Stimulated activated CD8-positive, alpha-beta memory T cell treated with anti-CD3 and anti-CD28 coated beads, Interleukin-12 subunit alpha, Interleukin-12 subunit beta, amount 100 ng/mL, for 1 hour (primary cell): ENCODE data around the gene FGR.
A peak's percentile ranks its signal among the peaks of the same experiment; 100 is the strongest.

Experiments used
- DNase-seq: peaks from one replicate; pipeline ENCODE4 v3.0.0-alpha.2; 2020; ENCODE audit warnings: low read depth

The FGR gene

DNA sequence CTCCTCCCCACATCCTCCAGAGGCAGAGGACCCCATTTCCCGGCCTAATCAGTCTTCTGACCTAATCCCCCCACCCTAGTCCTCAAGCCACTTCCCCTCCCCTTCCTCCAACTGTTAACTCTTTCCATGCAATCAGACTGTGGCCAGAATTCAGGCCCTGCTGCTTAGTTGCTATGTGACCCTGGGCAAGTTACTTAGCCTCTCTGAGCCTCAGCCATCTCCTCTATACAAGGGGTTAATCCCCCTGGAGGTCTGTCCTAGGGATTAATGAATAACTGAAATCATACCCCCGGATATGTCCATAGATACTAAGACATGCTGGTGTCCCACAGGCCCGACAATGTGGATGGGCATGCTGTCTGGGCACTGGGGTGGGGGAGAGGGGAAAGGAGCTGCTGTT, 49.3 kb downstream of the FGR start:
- DNase-seq, result no peak

GRCh38 chr1:27584453-27584852, 50.5 kb downstream of the FGR start:
- DNase-seq, result no peak

GRCh38 chr1:27583479-27583878, 51.5 kb downstream of the FGR start:
- no peak for DNase-seq

DNA sequence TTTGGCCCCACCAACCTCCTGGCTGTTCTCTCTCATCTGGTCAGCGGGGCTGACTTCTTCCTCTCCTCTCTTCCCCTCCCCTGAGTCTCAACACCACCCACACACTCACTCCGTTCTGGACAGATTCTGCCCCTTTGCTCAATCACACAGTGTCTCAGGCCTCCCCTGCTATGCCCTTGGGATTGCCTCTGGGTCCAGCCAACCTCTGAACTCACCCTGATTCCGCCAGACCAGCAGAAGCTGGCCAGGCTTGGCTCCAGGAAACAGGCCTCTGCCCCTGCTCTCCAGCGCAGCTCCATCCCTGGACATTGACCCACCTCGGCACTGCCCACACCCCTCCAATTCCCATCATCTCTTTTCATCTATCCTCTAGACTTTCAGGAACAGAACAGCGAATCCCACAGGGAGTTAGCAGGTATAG, 53.2 kb downstream of the FGR start:
- no peak for DNase-seq

DNA sequence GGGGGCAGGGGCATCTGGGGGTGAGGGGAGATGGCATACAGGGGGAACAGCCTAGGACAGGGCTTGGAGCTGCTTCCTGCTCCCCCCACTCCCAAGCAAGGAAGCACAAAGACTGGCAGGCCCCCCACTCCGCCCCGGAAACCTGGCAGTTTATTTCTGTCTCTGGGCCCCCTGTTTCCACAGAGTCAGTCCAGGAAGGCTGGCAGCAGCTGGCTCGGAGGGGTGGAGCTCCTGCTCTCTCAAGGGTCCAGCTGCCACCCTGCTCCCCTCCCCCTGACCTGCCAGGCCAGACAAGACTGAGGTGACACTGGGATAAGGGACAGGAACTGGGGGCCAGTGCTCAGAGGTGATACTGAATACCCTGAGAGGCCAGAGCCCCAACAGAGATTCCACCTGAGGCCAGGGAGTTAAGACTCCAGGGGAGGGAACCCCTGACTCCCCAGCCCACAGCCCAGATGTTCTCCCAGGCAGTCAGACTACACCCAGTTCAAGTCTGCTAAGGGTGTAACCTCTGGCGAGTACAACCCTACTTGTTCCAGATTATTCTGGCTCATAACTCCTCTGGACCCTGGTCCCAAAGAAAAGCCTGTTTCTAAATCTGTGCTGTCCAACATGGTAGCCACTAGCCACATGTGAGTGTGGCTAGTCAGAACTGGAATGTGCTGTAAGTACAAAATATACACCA, 57.3 kb downstream of the FGR start:
- no peak for DNase-seq

DNA sequence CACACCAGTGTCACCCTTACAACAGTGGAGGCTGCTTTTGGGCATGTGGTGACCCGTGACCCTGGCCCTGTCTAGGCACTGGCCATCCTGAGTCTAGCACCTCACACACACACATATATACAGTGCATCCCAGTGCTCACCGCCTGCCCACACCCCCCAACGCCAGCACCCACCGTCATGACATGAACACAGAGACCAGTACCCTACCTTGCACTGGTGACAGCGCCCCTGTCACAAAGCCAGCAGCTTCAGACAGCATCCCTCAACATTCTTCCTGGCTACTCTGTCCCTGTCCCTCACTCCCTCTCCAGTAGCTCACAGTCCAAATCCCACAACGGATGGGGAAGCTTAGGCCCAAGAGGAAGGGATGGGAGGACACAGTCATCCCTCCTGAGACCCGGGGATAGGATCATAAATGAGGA, 58.2 kb downstream of the FGR start:
- no peak for DNase-seq

GRCh38 chr1:27575840-27576331, 59.1 kb downstream of the FGR start:
- DNase-seq, result no peak

DNA sequence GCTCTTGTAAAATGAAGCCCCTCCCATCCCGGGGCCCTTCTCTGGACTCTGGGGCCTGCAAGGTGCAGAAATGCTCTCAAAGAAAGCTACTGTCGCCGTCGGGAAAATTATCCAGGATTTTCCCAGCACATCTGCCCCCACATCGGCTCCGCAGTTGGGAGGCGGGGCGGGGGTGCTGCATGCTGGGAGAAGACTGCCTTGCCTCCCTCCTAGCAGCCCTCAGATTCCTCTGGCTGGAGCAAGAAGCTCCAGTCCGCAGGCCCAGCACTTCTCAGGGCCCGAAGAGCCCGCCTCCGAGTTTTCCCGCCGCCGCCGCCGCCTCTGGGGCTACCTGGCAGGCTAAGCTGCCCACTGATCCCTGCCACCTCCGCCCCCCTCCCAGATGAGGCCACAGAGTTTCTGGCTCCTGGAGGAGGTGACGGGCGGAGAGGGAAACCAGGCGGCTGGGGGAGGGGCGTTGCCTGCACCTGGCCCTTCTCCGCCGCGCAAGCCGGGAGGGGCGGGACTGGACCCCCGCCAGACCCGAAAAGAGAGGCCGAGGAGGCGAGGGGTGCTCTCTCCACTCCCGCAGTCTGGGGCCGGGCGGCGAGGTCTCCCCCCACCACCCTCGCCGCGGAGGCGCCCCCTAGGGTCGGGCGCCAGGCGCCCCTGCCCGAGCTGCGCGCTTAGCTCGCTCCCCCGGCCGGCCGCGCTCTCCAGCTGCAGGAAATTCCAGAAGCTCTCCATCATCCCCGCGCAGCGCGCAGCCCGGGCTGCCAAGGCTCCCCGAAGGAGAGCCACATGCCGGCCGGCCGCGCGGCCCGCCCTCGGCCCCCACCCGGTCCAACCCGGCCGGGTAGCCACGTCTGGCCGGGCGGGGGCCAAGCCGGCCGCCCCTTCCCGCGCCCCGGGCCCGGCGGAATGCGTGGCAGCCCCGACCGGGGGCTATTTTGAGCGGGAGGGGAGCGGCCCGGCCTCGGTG, 59.8 kb downstream of the FGR start:
- DNase-seq, result no peak

DNA sequence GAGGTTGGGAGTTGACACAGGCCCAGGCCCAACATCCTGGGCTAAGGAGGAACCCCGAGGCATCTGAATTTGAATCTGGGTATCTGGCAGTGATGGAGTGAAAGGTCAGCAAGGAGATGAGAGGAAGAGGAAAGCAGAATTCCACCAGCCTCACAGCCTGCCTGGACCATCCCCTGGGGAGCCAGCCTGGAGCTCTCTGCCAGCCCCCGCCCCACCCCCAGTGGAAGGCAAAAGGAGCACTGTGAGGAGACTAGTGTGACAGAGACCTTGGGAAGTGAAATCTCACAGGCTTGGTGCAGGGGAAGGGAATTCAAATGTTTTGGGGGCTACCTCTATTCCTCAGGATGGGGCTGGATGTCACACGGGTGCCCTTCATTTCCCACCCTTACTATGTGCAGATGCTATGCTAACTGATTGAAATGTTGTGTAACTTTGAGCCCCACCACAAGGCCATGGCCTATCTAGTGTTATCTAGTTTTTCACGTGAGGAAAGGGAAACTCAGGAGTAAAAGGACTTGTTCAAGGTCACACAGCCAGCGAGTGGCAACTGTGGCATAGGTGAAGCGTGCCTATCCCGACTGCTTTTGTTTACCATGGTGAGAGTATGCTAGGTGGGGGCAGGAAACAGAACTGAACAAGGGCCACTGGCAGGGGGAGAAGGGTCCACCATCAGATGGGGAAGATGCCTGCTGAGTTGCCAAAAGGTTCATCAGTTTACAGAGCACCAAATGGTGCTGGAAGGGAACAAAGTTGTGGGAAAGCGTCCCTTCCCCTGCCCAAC, 60.8 kb downstream of the FGR start:
- no peak for DNase-seq

DNA sequence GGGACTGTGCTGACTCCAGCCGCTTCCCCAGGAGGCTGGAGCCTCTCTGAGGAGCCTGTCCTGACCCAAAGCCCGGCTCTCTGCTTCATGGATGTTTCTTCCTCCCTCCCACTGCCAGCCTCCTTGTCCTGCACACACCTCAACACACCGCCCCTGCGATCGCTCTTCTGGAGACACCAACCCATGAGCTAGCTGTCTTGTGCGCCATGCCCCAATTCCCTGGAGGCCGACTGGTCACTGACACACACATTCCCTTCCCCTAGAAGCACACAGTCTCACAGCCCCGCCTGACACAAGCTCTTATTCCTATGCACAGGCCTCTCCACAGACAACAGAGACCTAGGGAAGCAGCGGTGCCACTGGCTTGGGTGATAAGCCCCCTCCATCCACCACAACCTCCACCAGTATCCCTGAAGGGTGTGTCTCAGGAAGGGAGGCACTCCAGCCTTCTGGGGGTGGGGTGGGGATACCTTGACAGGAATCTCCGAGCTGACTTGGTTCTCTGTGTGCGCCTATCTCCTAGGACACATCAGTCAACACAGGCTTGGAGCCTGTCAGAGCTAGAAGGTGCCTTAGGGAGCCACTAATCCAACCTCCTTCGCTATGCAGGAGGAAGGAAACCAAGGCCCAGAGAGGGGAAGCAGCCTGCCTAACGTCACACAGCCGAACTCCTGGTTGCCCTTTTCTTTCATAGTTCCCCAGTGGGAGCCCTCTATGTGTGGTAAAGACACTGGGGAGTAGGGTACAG, 62.1 kb downstream of the FGR start:
- no peak for DNase-seq

DNA sequence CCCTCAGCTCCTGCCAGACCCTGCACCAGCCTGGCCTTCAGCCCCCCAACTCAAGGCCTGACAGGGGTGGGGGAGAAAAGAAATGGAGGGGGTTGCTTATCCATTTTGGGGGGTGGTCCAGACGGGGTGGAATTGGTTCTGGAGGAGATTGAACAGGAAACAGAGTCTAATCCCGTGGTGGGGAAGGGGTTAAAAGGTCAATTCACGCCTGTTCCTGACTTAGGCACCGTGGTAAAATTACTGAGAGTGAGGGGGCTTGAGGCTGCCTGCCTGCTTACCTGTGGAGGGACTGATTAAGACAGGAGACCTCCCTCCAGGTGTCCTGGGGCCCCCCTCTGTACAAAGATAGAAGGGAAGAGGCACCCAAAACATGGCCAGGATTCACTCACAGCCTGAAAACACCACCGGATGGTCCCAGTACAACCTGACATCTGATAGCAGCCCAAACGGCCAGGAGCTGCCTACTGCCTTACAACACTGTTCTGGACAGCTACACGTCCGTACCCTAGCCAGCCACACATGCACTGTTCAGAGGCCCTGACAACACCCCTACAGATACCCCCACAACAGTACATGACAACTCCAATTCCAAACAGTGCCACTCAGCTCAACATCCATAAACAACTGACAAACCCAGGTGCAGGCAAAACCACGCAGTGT, 62.8 kb downstream of the FGR start:
- no peak for DNase-seq

DNA sequence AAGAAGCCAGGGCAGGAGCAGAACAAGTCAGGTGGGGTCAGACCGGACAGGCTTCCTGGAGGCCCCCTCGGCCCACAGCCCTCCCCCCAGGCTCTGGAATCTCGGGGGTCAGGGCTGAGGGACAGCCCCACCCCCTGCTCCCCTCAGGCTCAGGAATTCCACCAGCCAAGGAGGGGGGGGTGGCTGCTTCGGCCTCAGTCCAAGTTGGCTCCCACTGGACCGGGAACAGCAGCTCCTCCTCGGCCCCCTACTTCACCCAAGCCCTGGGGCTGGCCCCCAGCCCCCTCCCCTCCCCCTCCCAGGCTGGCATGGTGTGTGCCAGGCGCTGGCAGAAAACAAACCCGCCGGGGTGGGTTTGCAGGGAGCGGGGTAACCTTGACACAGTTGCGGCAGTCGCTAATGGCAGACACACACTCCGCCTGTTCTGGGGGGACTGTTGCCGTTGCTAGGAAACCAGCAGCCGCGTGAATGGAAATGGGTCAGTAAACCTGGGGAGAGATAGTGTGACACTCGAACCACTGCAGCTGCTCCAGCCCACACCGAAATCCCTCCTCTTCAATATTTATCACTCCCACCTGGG, 63.5 kb downstream of the FGR start:
- no peak for DNase-seq

- no peak for DNase-seq
Observed at GRCh38 chr1:27570784-27571183, 64.2 kb downstream of the FGR start.

- DNase-seq, result no peak
Observed at GRCh38 chr1:27570356-27570755, 64.6 kb downstream of the FGR start.

- DNase-seq, result no peak
Observed at GRCh38 chr1:27569506-27570291, 65.3 kb downstream of the FGR start.

- no peak for DNase-seq
Observed at GRCh38 chr1:27569088-27569460, 65.9 kb downstream of the FGR start.

DNA sequence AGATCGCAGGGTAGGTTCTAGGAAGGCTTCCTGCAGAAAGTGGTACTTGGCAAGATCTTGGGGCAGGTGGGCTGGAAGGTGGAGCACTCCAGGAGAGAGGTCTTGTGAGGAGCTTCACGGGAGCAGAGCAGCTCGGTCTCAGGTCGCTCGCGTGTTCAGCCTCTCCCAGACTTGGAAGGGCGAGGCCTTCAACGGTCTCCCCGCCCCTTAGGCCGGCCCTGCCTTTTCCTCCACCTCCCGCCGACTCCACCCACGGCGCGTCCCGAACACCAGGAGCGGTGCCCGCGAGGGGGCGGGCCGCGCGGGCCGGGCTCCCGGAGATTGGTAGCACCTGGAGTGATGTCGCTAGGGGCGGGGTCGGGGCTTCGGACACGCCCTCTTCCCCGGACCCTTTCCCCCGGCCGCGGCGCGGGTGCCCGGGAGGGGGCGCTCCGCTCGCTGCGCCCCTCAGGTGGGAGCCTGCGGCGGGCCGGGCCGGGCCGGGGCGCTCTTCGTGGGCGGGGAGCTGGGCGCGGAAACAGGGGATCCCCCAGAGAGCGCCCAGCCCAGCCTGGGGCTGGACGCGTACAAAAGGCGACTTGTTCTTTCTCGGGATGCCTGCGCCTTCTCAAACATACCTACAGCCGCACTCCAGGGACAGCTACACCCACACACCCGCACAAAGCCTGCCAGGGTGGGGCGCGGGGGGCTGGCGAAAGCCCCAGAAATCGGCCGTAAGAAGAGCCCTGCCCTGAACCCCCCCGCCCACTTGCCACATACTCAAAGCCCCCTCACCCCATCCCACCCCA, 66.5 kb downstream of the FGR start:
- DNase-seq, result peak; percentile 82

DNA sequence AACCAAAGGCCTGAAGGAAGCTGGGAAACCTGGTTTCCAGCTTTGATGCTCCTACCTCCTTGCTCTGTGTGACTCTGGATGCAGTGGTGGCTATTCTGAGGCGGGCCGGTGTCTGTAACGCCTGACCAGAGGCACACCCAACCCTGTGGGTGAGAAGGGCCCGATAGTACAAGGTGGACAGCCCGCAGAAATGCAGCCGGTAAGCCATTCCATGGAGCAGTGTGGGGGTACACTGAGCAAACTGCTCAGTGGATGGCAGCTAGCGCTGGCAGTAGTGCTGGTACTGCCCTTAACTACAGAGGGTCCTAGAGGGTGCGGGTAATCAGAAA, 67.0 kb downstream of the FGR start:
- no peak for DNase-seq

- DNase-seq, result no peak
Observed at GRCh38 chr1:27567146-27567526, 67.8 kb downstream of the FGR start.
